Fibroblast of skin of abdomen (primary cell): ENCODE results near the gene CEACAM20.
"Not testable (repeated sequence)": the region's sequence is repeated elsewhere in the genome, so short reads cannot be mapped to it uniquely, and the experiment has no call there.

ENCODE experiments used
- DNase-seq: peaks from one replicate; pipeline ENCODE4 v3.0.0-alpha.2; 2013

Gene CEACAM20

DNA sequence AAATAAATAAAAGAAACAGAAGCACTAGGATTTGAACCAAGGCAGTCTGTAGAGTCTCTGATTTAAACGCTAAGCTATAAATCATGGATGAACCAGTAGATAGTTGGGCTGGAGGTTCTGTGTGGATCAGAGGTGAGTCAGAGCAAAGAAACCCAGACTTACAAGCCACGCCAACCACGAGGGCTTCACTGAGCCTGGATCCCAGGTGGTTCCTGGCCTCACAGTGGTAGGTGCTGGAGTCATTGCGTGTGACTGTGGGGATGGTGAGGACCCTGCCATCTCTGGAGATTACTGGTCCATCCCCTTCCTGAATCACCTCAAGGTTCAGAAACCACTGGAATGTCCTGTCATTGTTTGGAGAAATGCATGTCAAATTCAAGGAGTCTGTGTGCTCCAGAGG lies 19.3 kb upstream of the CEACAM20 start:
- peak; percentile 81 for DNase-seq

GRCh38 chr19:44544031-44544430 lies 14.6 kb upstream of the CEACAM20 start:
- DNase-seq = no peak

DNA sequence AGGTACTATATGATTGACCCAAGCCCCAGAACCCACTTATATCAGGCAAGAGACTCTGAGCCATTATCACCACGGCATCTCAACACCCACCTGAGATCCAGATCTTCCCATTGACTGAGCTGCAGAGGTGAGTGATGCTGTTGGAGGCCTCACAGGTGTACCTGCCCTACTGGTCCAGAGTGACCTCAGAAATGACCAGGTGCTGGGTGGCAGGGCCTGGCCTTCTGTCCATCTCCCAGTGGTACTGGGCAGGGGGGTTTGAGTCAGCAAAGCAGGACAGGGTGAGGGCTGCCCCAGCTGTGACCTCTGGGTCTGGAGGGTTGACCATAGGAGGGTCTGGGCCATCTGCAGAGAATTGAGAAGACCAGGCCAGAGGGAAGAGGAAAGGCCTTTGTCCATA lies 13.2 kb upstream of the CEACAM20 start:
- no peak for DNase-seq

DNA sequence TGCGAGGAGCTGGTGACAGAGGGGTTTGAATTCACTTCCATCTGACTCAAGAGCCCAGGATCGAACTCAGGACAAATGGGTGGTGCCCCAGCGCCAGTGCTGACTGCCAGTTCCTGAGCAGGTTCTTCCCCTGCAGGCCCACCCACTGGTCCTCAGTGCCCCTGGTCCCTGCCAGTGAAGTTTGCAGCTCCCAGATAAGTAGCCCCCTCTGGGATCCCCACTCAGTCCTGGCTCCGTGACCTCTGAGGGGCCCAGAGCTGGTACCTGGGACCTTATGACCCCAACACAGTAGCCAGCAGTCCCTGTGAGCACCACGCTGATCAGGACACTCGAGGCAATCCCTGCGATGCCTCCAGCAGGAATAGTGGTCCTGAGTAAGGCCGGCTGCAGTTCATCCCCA lies 11.3 kb upstream of the CEACAM20 start:
- DNase-seq = no peak

DNA sequence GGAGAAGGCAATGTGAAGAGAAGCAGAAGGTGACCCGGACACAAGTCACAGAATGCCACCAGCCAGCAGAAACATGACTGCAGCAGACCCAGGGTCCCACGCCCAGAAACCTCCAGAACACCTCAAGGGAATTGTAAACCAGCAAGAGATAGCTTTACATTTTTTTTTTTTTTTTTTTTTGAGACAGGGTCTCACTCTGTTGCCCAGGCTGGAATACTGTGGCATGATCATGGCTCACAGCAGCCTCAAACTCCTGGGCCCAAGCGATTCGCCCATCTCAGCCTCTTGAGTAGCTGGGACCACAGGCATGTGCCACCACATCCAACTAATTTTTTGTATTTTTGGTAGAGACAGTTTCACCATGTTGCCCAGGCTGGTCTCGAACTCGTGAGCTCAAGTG lies 10.5 kb upstream of the CEACAM20 start:
- no peak for DNase-seq

DNA sequence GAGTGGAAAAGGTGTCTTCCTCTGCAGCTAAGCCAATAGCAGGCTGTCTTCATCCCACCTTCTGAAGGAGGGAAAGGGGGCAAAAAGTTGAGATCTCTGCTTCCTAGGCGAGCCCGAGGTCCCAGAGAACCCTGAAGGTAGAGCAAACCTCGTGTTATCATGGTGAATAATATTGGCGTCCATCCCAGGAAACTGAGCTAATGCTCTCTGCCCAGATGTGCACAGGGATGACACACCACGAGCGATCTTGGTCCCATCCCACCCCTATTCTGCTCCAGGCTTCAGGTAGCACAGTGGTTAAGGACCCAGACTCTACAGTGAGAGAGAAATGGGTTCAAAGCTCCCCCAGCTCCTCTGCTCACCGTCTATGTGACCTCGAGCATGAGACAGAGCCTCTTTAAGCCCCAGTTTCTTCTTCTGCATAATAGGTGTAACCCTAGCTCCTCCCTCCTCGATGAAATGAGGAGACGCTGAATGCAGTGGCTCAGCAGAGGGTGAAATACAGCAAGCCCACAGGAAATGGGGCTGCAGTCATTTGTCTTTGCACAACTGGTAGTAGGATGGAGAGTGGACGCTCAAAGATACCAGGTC lies 9.9 kb upstream of the CEACAM20 start:
- peak; percentile 14 for DNase-seq

- not testable (repeated sequence) for DNase-seq
These were observed 5.9 kb upstream of the CEACAM20 start for GRCh38 chr19:44535361-44535760.

DNA sequence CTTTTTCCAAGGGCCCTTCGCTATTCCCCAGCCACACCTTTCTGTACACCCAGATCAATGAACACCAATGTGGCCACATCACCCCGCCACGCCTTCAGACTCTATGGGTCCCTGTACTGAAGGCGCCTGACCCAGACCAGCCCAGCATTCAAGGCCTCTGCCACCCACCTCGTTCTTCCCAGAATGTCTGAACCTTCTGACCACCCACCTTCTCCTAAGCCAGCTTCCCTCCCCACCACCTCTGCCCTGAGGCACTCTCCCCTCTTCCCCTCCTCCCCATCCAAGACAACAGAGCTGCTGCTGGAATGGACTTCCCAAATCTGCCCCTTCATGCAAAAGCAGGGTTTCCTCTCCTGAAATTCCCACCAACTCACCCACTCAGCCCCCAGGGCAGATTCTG lies 3.3 kb upstream of the CEACAM20 start:
- DNase-seq = no peak

DNA sequence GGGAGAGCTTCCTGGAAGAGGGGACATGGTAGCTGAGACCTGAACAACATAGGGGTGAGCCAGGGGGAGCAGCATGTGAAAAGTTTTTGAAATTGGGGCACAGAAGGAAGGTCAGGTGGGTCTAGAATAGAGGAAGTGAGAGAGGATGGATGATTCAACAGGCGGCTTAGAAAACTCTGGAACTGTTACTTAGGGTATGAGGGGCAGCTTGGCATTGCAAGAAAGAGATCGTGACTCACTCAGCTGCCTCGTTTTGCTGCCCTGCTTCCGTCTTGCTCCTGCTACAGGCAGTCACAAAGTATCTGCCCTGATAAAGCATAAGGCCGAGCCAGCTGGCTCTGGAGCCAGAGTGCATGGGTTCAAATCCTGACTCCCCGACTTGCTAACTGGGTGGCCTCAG lies 1.3 kb upstream of the CEACAM20 start:
- DNase-seq = no peak

DNA sequence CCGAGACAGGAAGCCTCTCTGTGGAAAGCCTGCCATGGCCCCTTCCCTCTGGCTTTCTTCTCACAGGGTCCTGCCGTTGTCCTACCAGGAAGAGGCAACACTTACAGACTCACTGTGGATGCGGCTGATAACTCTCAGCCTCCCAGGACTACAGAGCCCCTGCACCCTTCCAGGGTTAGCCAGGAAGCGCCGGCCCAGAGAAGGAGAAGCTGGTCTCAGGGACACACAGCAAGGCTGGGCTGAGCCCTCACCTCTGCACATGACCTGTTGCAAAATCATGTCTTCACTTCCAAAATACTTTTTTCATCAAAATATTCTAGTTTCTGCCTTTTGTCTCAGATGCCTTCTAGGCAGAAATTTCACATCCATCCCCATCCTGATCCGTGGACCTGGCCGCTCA lies 1.9 kb downstream of the CEACAM20 start:
- DNase-seq = no peak

- no peak for DNase-seq
These were observed 3.6 kb downstream of the CEACAM20 start for GRCh38 chr19:44525721-44526430.

- no peak for DNase-seq
These were observed 8.1 kb downstream of the CEACAM20 start for GRCh38 chr19:44521370-44521769.

DNA sequence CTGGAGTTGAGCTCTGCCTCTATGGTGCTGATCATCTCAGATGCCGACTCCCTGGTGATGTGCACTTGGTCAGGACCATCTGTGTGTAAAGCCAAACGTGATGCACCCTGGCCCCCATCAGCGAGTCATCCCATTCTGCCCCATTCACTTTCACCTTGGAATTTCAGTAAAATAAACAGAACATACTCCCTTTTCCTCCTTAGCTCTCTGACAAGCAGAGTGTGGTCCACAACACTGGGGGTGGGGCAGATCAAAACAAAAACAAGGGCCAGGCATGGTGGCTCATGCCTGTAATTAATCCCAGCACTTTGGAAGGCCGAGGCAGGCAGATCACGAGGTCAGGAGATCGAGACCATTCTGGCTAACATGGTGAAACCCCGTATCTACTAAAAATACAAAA lies 12.3 kb downstream of the CEACAM20 start:
- DNase-seq = no peak

- no peak for DNase-seq
These were observed 13.6 kb downstream of the CEACAM20 start for GRCh38 chr19:44515907-44516306.

DNA sequence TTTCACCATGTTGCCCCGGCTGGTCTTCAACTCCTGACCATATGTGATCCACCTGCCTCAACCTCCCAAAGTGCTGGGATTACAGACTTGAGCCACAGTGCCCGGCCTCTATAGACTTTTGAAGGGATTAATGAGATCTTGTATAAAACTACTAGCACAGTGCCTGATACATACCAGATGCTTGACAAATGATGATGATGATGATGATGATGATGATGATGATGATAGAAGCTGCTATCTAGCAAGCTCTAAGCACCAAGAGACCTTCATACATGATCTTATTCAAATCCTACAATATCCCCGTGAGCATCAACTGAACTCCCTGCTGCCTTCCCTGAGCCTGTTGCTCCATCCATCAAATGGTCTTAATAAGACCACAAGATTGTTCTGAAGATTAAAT lies 14.4 kb downstream of the CEACAM20 start:
- DNase-seq = no peak

DNA sequence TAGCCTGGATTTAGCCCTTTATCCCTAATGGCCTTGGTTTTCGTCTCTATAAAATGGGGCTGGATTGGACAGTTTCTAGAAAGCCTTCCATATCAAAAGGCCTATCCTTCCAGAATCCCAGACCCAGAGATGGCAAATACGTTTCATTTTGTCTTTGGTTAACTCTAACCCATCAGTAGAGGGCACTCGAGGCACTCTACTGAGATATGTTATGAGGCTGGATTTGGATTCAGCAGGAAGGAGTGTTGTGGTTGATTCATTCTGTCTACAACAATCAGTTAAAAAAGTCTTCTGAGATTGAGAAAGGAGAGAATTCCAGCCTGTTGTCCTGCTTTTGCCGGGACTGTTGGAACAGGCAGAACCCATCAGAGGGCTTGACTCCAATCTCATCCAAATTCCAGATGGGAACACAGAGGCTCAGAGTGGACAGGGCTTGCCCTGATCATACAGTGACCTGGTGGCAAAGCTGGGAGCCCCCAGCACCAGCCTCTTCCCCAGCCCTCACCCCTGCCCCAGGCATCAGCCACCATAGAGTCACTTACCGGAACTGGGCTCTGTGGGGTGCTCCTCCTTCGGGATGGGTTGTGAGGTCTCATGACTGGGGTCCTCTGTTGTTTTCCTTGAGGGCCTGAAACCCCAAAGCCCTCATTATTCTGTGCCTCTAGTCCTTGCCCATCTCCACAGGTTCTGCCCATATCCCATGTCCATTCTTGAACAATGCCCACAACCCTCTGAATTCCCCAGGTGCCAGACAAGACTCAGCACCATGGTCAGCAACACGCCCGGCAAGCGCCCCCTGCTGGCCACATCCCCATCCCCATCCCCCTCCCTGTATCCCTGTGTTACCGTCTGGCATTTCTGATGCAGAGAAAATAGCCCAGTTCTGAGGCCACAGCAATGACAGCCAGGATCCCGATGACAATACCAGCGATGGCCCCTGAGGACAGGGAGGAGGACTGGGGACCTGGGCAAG lies 16.9 kb downstream of the CEACAM20 start:
- peak; percentile 35 for DNase-seq

- no peak for DNase-seq
These were observed 20.0 kb downstream of the CEACAM20 start for GRCh38 chr19:44509478-44509877.

GRCh38 chr19:44499962-44500949 lies 29.2 kb downstream of the CEACAM20 start, which contains the start of gene ZNF180:
ZNF180 (minus strand) TSS chr19:44500522; CDS start chr19:44497334, 3,188 bp downstream.
- DNase-seq = peak; percentile 93

DNA sequence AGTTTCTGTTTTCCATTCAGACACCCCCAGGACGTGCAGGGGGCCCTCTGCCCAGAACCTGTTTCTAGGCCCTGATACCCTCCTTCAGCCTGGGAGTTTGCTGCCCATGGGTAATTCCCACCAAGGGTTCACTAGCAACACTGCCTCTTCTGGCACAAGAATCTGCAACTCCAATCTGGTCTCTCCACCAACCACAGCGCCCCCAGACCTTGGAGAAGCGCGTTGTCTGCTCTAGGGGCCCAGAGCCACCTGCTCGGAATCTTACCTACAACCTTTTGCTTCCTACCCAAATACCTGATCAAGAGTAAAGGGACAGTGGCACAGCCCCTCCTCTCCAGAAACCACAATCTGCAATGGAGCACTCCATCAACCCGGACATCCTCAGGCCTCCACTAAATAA lies 29.9 kb downstream of the CEACAM20 start:
- DNase-seq = no peak

DNA sequence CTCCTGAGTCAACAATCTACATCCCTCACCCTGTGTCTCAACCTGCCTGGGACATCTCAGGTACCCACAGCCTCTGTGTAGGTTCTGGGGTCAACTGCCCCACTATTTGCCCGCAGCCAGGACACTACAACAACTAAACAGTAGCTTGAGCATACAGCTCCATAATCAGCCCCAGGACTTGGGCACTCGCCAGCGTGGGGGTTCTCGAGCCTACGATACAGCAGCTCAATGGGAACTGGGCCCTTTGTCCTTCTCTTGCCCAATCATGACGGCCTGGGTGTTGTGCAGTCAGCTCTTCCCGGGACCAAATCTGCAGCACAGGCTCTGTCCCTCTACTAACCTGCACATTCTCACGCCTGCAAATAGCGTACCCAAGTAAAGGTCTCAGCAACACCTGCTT lies 30.5 kb downstream of the CEACAM20 start:
- no peak for DNase-seq

DNA sequence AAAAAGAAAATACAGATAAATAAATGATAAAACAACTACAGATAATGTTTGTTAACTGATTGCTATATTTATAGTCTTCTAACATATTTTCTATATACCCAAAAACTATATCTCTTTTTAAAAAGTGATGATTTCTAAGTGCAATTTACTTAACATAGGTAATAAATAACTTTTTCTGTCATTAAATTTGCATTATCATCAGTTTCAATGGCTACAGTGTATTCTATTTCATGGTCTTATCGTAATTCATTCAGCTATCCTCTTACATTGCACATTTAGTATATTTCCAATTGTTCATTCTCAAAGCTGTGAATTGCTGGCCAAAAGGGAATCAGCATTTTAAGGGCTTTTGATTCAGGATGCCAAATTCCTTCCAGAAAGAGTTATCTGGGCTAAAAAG lies 32.8 kb downstream of the CEACAM20 start:
- DNase-seq = no peak
